OCI-LY3 (cell line): ENCODE data around the gene NCOA3.

Experiments used
- H2AFZ ChIP-seq: fragments of 200-600, 300-600 bp; shearing (Covaris generic); 2 replicates; pipeline ENCODE4 v1.6.0; 2014; ENCODE audit warnings: antibody characterized with exemption, low read depth, low read length
- H3K27ac ChIP-seq: fragments of 200-600, 300-600 bp; sonication (generic); 2 replicates; pipeline ENCODE4 v1.5.1; 2014; ENCODE audit warnings: mild to moderate bottlenecking, low read length, moderate library complexity, mixed read lengths
- H3K27me3 ChIP-seq: fragments of 200-600, 300-600 bp; sonication (generic); 2 replicates; pipeline ENCODE4 v1.6.1; 2014; ENCODE audit warnings: low read depth, low read length, mixed read lengths
- H3K36me3 ChIP-seq: fragments of 200-600, 300-600 bp; sonication (generic); replicated peaks from 2 replicates; pipeline ENCODE3; 2014; ENCODE audit warnings: low read depth, low read length, mixed read lengths
- H3K4me1 ChIP-seq: fragments of 300-600, 200-600 bp; sonication (generic); 2 replicates; pipeline ENCODE4 v1.6.1; 2014; ENCODE audit warnings: low read length, mixed read lengths
- H3K4me2 ChIP-seq: fragments of 200-600, 300-600 bp; sonication (generic); 2 replicates; pipeline ENCODE4 v1.6.1; 2014; ENCODE audit warnings: low read length, mixed read lengths
- H3K4me3 ChIP-seq: fragments of 300-600, 200-600 bp; sonication (generic); 2 replicates; pipeline ENCODE4 v1.5.1; 2014; ENCODE audit warnings: antibody characterized with exemption, mild to moderate bottlenecking, low read length, moderate library complexity
- H3K79me2 ChIP-seq: fragments of 300-600, 200-600 bp; shearing (Covaris generic); 2 replicates; pipeline ENCODE4 v1.6.1; 2014; ENCODE audit warnings: mild to moderate bottlenecking, low read length, mixed read lengths
- H3K9ac ChIP-seq: fragments of 300-600, 200-600 bp; shearing (Covaris generic); 2 replicates; pipeline ENCODE4 v1.6.0; 2014; ENCODE audit warnings: mild to moderate bottlenecking, low read length, moderate library complexity
- H3K9me3 ChIP-seq: fragments of 200-600, 300-600 bp; shearing (Covaris generic); 2 replicates; pipeline ENCODE4 v1.6.1; 2014; ENCODE audit warnings: low read length, mixed read lengths; ENCODE audit not compliant: insufficient read depth
- H4K20me1 ChIP-seq: fragments of 200-600, 300-600 bp; sonication (generic); 2 replicates; pipeline ENCODE4 v1.6.1; 2016; ENCODE audit warnings: low read length, mixed read lengths; ENCODE audit not compliant: insufficient read depth
- CTCF ChIP-seq: fragments of 200-600, 300-600 bp; sonication (generic); IDR thresholded peaks from 2 replicates; pipeline ENCODE4 v1.5.1; 2014; ENCODE audit warnings: antibody characterized with exemption, low read length, low read depth
- EZH2phosphoT487 ChIP-seq: fragments of 200-600 bp; shearing (Covaris generic); IDR thresholded peaks from 2 replicates; pipeline ENCODE4 v1.6.1; 2018; ENCODE audit warnings: antibody characterized with exemption, mixed run types, low read depth

NCOA3 gene

GRCh38 chr20:47704746-47705496 lies 203.2 kb downstream of the NCOA3 start:
- H4K20me1 ChIP-seq, result peaks cover 6% of the 10 kb centered on the region; the same call in 1 of the 2 replicates
- no peak overlapping the region for H3K4me3 ChIP-seq
- H3K27me3 ChIP-seq, result peaks cover 50% of the 10 kb centered on the region
- no peak overlapping the region for H2AFZ ChIP-seq
- no peak overlapping the region for H3K9ac ChIP-seq
- TF ChIP-seq EZH2phosphoT487 (no peak), CTCF (no peak)
- peak overlapping the region; percentile 13 for H3K4me2 ChIP-seq
- no peaks in the 10 kb centered on the region for H3K79me2 ChIP-seq
- peaks cover 30% of the 10 kb centered on the region for H3K4me1 ChIP-seq
- H3K27ac ChIP-seq, result no peak overlapping the region
- no peaks in the 10 kb centered on the region for H3K9me3 ChIP-seq
- H3K36me3 ChIP-seq, result no peaks in the 10 kb centered on the region

- H4K20me1 ChIP-seq, result peaks cover 6% of the 10 kb centered on the region; the same call in 1 of the 2 replicates
- H3K36me3 ChIP-seq, result no peaks in the 10 kb centered on the region
- H3K9me3 ChIP-seq, result no peaks in the 10 kb centered on the region
- H3K79me2 ChIP-seq, result no peaks in the 10 kb centered on the region
- H3K4me2 ChIP-seq, result peak overlapping the region; percentile 13; the same call in 1 of the 2 replicates
- peaks cover 55% of the 10 kb centered on the region for H3K27me3 ChIP-seq
- H2AFZ ChIP-seq, result no peak overlapping the region
- no peak overlapping the region for H3K4me3 ChIP-seq
- TF ChIP-seq EZH2phosphoT487 (no peak), CTCF (no peak)
- no peak overlapping the region for H3K9ac ChIP-seq
- peaks cover 30% of the 10 kb centered on the region for H3K4me1 ChIP-seq
- H3K27ac ChIP-seq, result no peak overlapping the region
Observed at GRCh38 chr20:47705497-47705856, 203.8 kb downstream of the NCOA3 start.

GRCh38 chr20:47706345-47706744 lies 204.7 kb downstream of the NCOA3 start:
- Histone ChIP-seq H4K20me1 (peaks cover 6% of the 10 kb centered on the region; the same call in 1 of the 2 replicates), H3K79me2 (no peaks in the 10 kb centered on the region)
- TF ChIP-seq EZH2phosphoT487 (no peak), CTCF (no peak)

More at GRCh38 chr20:47706345-47706744, 204.7 kb downstream of the NCOA3 start:
- Histone ChIP-seq H3K4me3 (no peak overlapping the region), H3K27ac (no peak overlapping the region), H2AFZ (no peak overlapping the region), H3K27me3 (peaks cover 63% of the 10 kb centered on the region), H3K9ac (no peak overlapping the region), H3K36me3 (no peaks in the 10 kb centered on the region), H3K4me1 (peaks cover 30% of the 10 kb centered on the region), H3K4me2 (no peak overlapping the region), H3K9me3 (no peaks in the 10 kb centered on the region)
